Astrocyte of the cerebellum (primary cell): ENCODE measurements around the gene SULT2A1.
"Not testable (repeated sequence)": the region's sequence is repeated elsewhere in the genome, so short reads cannot be mapped to it uniquely, and the experiment has no call there.

Source experiments
- DNase-seq: peaks from one replicate; pipeline ENCODE4 v3.0.0-alpha.2; 2011; ENCODE audit warnings: low read depth
- H3K4me3 ChIP-seq: 2 replicates; pipeline ENCODE4 v1.5.1; 2011; ENCODE audit warnings: mild to moderate bottlenecking, low read depth, low read length, moderate library complexity
- in situ Hi-C: cut with HindIII; loops from 2 replicates; pipeline ENCODE4 v1.10.0; 2017; ENCODE audit warnings: low sequenced_read_pairs
- TF ChIP-seq, protein P1 (sequence below): IDR thresholded peaks from 2 replicates; pipeline ENCODE4 v1.5.1; 2012; ENCODE audit warnings: low read length, low read depth, moderate library complexity, mild to moderate bottlenecking; ENCODE audit errors: missing control alignments

Gene SULT2A1, protein sequence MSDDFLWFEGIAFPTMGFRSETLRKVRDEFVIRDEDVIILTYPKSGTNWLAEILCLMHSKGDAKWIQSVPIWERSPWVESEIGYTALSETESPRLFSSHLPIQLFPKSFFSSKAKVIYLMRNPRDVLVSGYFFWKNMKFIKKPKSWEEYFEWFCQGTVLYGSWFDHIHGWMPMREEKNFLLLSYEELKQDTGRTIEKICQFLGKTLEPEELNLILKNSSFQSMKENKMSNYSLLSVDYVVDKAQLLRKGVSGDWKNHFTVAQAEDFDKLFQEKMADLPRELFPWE

DNA sequence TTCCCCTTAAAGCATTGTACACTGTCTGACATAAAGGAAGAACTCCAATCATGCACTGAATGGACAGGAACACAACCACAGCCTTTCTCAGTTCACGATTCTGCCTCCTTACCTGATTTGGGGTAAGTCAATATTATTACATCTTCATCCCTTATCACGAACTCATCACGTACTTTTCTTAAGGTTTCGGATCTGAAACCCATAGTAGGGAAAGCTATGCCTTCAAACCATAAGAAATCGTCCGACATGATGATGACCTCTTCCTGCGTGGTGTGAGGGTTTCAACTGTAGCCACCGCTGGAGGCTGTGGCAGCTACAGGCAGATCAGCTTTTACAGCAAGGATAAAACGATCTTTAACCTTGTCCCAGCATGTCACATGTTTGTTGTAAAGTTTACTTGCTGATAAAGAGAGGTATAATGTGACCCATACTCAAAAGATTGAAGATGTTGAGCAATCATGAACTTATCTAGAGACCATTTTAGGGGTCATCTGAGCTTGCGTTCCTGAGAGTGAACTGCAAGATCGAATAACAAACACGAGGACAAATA lies at the start of gene SULT2A1:
TSS of gene SULT2A1 (minus strand) at position 306 of the 550 bp plus-strand sequence. CDS start at position 248, 58 bp downstream.
- in situ Hi-C loops, result no loop called here
- no peak for DNase-seq
- TF ChIP-seq, protein P1, sequence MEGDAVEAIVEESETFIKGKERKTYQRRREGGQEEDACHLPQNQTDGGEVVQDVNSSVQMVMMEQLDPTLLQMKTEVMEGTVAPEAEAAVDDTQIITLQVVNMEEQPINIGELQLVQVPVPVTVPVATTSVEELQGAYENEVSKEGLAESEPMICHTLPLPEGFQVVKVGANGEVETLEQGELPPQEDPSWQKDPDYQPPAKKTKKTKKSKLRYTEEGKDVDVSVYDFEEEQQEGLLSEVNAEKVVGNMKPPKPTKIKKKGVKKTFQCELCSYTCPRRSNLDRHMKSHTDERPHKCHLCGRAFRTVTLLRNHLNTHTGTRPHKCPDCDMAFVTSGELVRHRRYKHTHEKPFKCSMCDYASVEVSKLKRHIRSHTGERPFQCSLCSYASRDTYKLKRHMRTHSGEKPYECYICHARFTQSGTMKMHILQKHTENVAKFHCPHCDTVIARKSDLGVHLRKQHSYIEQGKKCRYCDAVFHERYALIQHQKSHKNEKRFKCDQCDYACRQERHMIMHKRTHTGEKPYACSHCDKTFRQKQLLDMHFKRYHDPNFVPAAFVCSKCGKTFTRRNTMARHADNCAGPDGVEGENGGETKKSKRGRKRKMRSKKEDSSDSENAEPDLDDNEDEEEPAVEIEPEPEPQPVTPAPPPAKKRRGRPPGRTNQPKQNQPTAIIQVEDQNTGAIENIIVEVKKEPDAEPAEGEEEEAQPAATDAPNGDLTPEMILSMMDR, result no peak
- H3K4me3 ChIP-seq, result no peak within 1 kb of the TSS

DNA sequence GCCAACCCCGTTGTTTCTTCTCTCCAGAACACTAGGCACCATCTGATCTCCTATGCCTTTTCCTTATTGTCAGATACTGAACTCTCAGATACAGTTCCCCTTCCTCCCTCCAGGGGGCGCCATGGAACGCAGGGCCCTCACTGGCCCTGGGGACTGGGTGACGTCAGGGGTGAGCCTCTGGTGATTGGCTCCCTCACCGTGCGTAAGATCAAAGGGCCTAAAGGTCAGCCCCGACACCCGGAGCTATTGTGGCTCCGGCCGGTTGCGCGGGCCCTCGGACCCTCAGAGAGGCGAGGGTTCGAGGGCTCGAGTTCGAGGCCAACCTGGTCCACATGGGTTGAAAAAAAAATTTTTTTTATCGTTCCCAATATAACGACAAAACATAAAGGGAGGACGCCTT lies 42.5 kb upstream of the SULT2A1 start:
- in situ Hi-C loops, DNase-seq, H3K4me3 ChIP-seq: not testable (repeated sequence)

DNA sequence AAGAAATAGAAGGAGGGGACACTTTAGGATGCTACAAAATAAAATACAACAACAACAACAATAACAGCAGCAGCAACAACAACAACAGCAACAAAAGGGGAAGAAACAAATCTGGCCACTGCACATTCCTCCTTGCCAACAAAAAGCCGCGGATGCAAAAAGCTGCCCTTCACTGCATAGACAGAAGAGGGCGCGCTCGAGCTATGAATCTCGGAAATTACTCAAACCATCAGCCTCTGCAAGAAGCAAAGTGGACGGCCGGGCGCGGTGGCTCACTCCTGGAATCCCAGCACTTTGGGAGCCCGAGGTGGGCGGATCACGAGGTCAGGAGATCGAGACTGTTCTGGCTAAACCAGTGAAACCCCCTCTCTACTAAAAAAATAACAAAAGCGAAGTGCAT lies 34.0 kb upstream of the SULT2A1 start:
- H3K4me3 ChIP-seq, in situ Hi-C loops, DNase-seq: not testable (repeated sequence)

DNA sequence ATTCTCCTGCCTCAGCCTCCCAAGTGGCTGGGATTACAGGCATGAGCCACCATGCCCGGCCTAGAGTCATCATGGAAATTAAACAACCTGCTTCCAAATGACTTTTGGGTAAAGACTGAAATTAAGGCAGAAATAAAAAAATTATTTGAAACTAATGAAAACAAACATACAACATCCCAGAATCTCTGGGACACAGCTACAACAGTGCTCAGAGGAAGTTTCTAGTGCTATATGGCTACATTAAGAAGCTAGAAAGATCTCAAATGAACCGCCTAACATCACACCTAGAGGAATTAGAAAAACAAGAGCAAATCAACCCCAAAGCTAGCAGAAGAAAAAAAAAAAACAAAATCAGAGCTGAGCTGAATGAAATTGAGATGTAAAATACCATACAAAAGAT lies 24.1 kb upstream of the SULT2A1 start:
- DNase-seq, in situ Hi-C loops, H3K4me3 ChIP-seq: not testable (repeated sequence)

DNA sequence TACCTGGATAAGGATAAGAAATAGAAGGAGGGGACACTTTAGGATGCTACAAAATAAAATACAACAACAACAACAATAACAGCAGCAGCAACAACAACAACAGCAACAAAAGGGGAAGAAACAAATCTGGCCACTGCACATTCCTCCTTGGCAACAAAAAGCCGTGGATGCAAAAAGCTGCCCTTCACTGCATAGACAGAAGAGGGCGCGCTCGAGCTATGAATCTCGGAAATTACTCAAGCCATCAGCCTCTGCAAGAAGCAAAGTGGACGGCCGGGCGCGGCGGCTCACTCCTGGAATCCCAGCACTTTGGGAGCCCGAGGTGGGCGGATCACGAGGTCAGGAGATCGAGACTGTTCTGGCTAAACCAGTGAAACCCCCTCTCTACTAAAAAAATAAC lies 23.2 kb upstream of the SULT2A1 start:
- DNase-seq, in situ Hi-C loops, H3K4me3 ChIP-seq: not testable (repeated sequence)

DNA sequence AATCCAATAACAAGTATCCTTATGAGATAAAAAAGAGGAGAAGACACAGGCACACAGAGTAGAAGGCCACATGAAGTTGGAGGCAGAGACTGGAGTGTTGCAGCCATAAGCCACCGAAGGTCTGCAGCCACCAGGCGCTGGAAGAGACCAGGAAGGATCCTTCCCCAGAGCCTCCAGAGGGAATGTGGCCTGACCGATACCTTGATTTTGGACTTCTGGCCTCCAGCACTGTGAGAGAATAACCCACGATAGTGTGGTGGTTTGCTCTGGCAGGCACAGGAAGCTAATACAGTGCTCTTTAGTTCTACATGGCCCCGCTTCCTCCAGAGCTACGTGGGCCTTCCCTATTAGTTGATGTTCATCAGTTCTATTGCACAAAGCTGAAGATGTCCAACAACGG lies 15.3 kb upstream of the SULT2A1 start:
- H3K4me3 ChIP-seq, result no peak overlapping the region
- TF ChIP-seq, protein P1, result no peak
- in situ Hi-C loops, result no loop called here
- no peak for DNase-seq

DNA sequence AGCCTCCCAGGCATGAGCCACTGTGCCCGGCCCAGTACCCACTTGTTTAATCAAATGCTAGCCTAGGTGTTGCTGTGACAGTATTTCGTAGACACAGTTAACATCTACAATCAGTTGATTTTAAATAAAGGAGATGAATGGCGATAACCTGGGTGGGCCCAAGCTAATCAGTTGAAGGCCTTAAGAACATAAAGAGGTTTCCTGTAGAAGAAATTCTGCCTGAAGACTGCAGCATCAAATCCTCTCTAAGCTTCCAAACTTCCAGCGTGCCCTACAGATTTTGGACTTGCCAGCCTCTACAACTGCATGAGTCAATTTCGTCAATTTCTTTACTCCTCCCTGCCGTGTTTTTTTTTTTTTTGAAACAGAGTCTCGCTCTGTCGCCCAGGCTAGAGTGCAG lies 13.2 kb upstream of the SULT2A1 start:
- TF ChIP-seq, protein P1, result no peak
- H3K4me3 ChIP-seq, result no peak overlapping the region
- in situ Hi-C loops, result no loop called here
- DNase-seq, result no peak

DNA sequence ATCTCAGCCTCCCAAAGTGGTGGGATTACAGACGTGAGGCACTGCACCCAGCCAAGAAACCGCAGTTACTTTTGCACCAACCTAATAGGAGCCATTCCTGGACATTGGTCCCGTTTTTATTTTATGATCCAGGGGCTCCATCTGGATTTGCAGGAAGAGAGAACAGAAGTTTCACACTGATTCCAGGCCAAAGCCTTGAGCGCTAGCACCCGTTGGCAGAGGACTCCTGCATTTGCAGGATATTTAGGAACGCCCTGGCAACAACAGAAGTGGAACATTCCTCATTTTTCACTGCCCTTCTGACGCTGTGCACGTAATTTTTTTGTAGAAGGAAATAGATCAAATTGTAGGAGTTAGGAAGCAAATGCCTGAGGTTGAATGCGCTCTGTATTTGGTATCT lies 11.7 kb upstream of the SULT2A1 start:
- no peak overlapping the region for H3K4me3 ChIP-seq
- in situ Hi-C loops, result no loop called here
- TF ChIP-seq, protein P1, result no peak

DNA sequence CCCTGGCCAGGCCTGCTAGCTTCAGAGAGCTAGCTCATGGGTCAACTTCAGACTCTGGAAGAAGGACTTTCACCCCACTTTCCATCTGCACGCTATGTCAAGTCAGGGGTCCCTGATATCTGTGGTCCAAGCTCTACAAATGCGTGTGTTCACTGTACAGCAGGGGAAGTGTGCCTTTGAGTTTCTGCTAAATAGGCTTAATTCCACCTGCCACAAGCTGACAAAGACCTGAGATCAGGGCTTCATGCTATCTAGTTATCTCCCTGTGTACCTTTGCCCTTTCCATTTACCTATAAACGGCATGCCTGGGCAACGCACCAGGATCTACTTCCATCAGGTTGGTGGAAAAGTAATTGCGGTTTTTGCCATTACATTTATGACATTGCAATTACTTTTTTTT lies 10.7 kb upstream of the SULT2A1 start:
- in situ Hi-C loops, result no loop called here
- TF ChIP-seq, protein P1, result no peak
- DNase-seq, result no peak
- H3K4me3 ChIP-seq, result no peak overlapping the region

More for the DNA sequence above, 11.7 kb upstream of the SULT2A1 start:
- no peak for DNase-seq
